ENCODE data around the gene CLEC4F. TPM values are rescaled to one million over a fixed set of nuclear protein-coding genes. Genes with fewer than 3 reads are reported as not detected.

Gene CLEC4F
- total and polyA plus RNA-seq, 10 of the 15 experiments (the other 5 are each of a cell fraction or from before 2014, with no cell fraction given): 0.03 TPM; not detected in 9

- no peak overlapping the region for H3K4me2 ChIP-seq (ENCODE audit: control insufficient read depth, insufficient read depth)
- no peaks in the 10 kb centered on the region for H3K4me1 ChIP-seq (ENCODE audit: control insufficient read depth, insufficient read depth, low read length)
- no peaks in the 10 kb centered on the region for H3K79me2 ChIP-seq (ENCODE audit: control insufficient read depth, insufficient read depth, low read length)
- H3K9me3 ChIP-seq (replicated peaks; ENCODE audit: control insufficient read depth, insufficient read depth, low read length): peaks cover 2% of the 10 kb centered on the region; the same call in 2 of the 3 replicates
- no peaks in the 10 kb centered on the region for H4K20me1 ChIP-seq (ENCODE audit: control insufficient read depth, insufficient read depth)
- intact Hi-C loops (cut with micrococcal nuclease; ENCODE audit: unreplicated experiment): no loop called here
- no peak overlapping the region for H3K9ac ChIP-seq (ENCODE audit: control insufficient read depth, insufficient read depth, low read length)
- no peak overlapping the region for H2AFZ ChIP-seq (ENCODE audit: control insufficient read depth, low read depth, low read length)
- peaks cover 0 to 5% of the 10 kb centered on the region in 2 experiments; a peak in 1 of 4 replicates for H3K27me3 ChIP-seq (replicated peaks in 1 of 2; ENCODE audit: control insufficient read depth in 2 of 2, insufficient read depth in 2 of 2, low read length in 1 of 2)
- ChIA-PET SMC1A (ENCODE audit: uncharacterized antibody, unreplicated experiment) (interaction anchor here (0.6 kb wide), 1 partner anchor 14 kb away, joined by 3 read pairs; no protein-coding TSS in a partner anchor), CTCF (no interaction called here), RAD21 (ENCODE audit: unreplicated experiment) (no interaction called here), POLR2A (interaction anchor here (0.7 kb wide), 1 partner anchor 142 kb away, joined by 3 read pairs; no protein-coding TSS in a partner anchor)
- BruUV-seq (replicated peaks): no TSS peak
- 3% methylated on average over 2 of the region's 2 CpGs for WGBS (ENCODE audit: insufficient coverage, insufficient replicate concordance, low lambda C conversion rate, missing lambda C conversion rate)
- no peak for FAIRE-seq
- no peak overlapping the region for H3K27ac ChIP-seq (ENCODE audit: control insufficient read depth, insufficient read depth)
- in situ Hi-C loops (cut with MboI): no loop called here
- DNase-seq (ENCODE audit: low read depth, low spot score): no peak
- H3K4me3 ChIP-seq: no peak overlapping the region
- ATAC-seq: no peak
- TF ChIP-seq ZBTB4 (CRISPR knock-in tag; IDR thresholded peaks at IDR 0.05): no peak
- TF ChIP-seq REST (IDR thresholded peaks at IDR 0.05; ENCODE audit: low read depth, low read length): no peak
- no peak for TF ChIP-seq PBX3 (IDR thresholded peaks at IDR 0.05; ENCODE audit: insufficient replicate concordance, low read depth, low read length)
- no peak for TF ChIP-seq SMAD1 (IDR thresholded peaks at IDR 0.05; ENCODE audit: low read depth, partially characterized antibody)
- TF ChIP-seq PAX8 (IDR thresholded peaks at IDR 0.05): no peak
- no peak for TF ChIP-seq NR2C1 (IDR thresholded peaks at IDR 0.05)
- no peaks in the 10 kb centered on the region for H3K36me3 ChIP-seq (ENCODE audit: control insufficient read depth in 2 of 2, insufficient read depth in 2 of 2, low read length in 1 of 2)
Observed at GRCh38 chr2:70777450-70777849, 42.9 kb downstream of the CLEC4F start.
